A549 treated with AZD2906 at 1 μM for 4 hours (cell line): ENCODE results near the gene KRT83. TPM values are rescaled to one million over a fixed set of nuclear protein-coding genes. Genes with fewer than 3 reads are reported as not detected.

Source experiments
- total RNA-seq: library from RNA; stranded (reverse); fragments of 200-300 nt; extraction: Qiagen RNA extraction; gene quantifications from 5 replicates; pipeline ENCODE4 v1.2.3, GENCODE V29; 2022

Gene KRT83
- total RNA-seq, result 3.3 to 6.3 TPM (median 5.5 TPM) in 5 replicates

DNA sequence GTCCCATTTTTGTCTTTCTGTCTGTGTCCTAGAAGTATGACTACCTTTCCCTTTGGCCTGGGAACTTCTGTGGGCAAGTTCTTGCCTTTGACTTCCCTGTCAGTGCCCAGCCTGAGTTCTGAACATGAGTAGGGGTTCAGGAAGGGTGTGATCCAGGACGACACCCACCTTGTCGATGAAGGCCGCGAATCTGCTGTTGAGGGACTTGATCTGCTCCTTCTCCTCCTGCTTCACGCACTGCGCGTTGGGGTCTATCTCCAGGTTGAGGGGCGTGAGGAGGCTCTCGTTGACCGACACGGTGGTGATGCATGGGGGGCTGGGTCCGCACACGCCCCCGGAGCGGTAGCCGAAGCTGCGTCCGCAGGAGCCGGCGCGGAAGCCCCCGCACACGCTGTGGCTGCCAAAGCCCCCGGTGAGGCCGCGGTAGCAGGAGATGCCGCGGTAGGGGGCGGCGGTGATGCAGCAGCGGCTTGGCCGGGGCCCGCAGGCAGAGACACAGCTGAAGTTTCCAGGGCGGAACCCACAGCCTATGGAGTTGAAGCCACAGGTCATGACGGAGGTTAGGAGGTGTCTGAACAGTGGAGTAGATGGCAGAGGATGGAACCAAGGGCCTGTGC, at the start of gene KRT83:
Gene KRT83, minus strand, starts transcription at position 615 of the 617 bp plus-strand sequence. Its CDS starts 63 bp downstream, at position 552.

DNA sequence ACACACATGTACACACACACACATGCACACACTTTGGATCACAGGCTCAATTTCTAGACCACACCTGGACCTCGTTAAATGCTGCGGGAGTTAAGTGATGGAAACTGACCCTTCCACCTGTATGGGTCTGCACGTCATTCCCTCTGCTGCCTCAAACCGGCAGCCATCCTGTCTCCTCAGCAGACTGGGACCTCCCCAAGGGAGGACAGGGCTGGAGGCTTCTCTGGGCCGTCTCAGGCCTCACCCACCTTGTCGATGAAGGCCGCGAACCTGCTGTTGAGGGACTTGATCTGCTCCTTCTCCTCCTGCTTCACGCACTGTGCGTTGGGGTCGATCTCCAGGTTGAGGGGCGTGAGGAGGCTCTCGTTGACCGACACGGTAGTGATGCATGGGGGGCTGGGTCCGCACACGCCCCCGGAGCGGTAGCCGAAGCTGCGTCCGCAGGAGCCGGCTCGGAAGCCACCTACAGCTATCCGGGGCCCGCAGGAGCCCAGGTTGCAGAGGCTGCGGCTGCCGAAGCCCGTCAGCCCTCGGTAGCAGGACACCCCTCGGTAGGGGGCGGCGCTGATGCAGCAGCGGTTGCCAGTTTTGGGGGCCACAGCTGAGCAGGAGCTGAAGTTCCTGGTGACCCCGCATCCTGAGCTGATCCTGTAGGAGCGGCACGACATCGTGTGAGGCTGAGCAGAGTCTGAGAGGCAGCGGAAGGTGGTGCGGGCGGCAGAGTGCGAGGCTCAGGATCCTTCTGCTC, 45.7 kb upstream of the KRT83 start, which contains the start of gene KRT85:
Gene KRT85, minus strand, starts transcription at position 744 of the 748 bp plus-strand sequence. Its CDS starts 76 bp downstream, at position 668.

GRCh38 chr12:52291267-52291935, 29.8 kb downstream of the KRT83 start, which contains the start of gene KRT81:
Gene KRT81 (minus strand): TSS chr12:52291534. CDS start chr12:52291465, 69 bp downstream.

DNA sequence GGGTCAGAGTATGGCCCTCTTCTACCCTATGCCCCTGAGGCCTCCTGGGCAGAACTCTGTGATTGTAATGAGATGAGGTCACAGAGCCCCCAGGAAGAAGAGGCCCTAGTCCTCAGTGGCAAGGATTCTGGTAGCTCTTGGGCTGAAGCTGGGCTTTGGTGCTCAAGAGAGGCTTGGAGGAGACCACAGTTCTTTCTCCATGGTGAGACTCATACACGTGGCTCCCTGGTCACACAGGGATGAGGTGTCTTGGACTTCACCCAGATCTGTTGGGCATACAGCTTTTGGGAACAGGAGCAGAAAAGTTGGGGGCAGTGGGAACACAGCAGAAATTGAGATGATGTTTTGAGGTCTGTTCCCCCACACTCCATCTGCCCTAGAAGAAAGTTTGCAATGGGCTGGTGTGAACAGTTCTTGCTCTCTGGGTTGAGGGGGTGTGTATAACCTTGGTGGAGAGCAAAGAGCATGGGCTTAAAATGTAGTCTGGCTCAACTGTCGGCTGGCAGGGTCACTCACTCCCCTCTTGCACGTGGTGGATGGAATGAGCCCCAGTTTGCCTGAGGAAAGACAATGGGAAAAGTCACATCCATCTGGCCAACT, 46.6 kb downstream of the KRT83 start, which contains the start of gene KRT86:
Gene KRT86, plus strand, starts transcription at position 125 of the 600 bp plus-strand sequence. CDS start 27,272 bp downstream, outside the sequence.

Other genes with a start within 250 kb of the KRT83 start
- not detected in 5 replicates for gene SMIM41, start 241.7 kb downstream of the KRT83 start, total RNA-seq
- gene KRT80, start 129.4 kb downstream of the KRT83 start, total RNA-seq, result 32.8 to 47.3 TPM (median 38.9 TPM) in 5 replicates
- 5,269 to 6,220 TPM (median 5,903 TPM) in 5 replicates for gene KRT7, start 88.2 kb downstream of the KRT83 start, total RNA-seq
- gene KRT86, start 46.8 kb downstream of the KRT83 start, total RNA-seq, result 30.0 to 47.3 TPM (median 45.3 TPM) in 5 replicates
- 3,224 to 4,157 TPM (median 4,024 TPM) in 5 replicates for gene KRT81, start 29.9 kb downstream of the KRT83 start, total RNA-seq
- 0.05 to 0.10 TPM in 2 of 5 replicates, not detected in the others for gene KRT85, start 46.1 kb upstream of the KRT83 start, total RNA-seq
- gene KRT84, start 64.3 kb upstream of the KRT83 start, total RNA-seq, result not detected in 5 replicates
- not detected in 5 replicates for gene KRT82, start 84.9 kb upstream of the KRT83 start, total RNA-seq
- gene KRT75, start 113.0 kb upstream of the KRT83 start, total RNA-seq, result 0.09 to 0.17 TPM (median 0.11 TPM) in 4 of 5 replicates, not detected in the other
- 0.05 to 0.07 TPM in 2 of 5 replicates, not detected in the others for gene KRT6B, start 130.7 kb upstream of the KRT83 start, total RNA-seq
- not detected in 5 replicates for gene KRT6C, start 152.4 kb upstream of the KRT83 start, total RNA-seq
- 10.0 to 14.8 TPM (median 12.1 TPM) in 5 replicates for gene KRT6A, start 171.9 kb upstream of the KRT83 start, total RNA-seq
- 0.52 to 0.72 TPM (median 0.62 TPM) in 5 replicates for gene KRT5, start 199.0 kb upstream of the KRT83 start, total RNA-seq
- gene KRT71, start 231.7 kb upstream of the KRT83 start, total RNA-seq, result 0.02 to 0.09 TPM (median 0.05 TPM) in 3 of 5 replicates, not detected in the others